Activated T-cell treated with anti-CD3 and anti-CD28 coated beads, Interleukin-2, amount 50 U/mL, for 72 hours (primary cell): ENCODE data around the gene NTRK2. TPM values are rescaled to one million over a fixed set of nuclear protein-coding genes. Genes with fewer than 3 reads are reported as not detected.
A peak's percentile ranks its signal among the peaks of the same experiment; 100 is the strongest.

Experiments used
- ATAC-seq, 2 donors: fragments of 150-1000 bp; cut with Tn5 transposase; replicated peaks in 1 of 2; 2 replicates each; pipeline ENCODE4 v1.10.0; 2021; ENCODE audit warnings: moderate library complexity in 2 of 2, mild to moderate bottlenecking in 1 of 2
- DNase-seq, 2 donors: peaks; one replicate each; pipeline ENCODE4 v3.0.0; 2021 to 2022; ENCODE audit warnings: mixed read lengths in 1 of 2
- H3K27ac Mint-ChIP-seq: one replicate; pipeline ENCODE4 v1.8.0; 2022; ENCODE audit warnings: mild to moderate bottlenecking, moderate library complexity, mixed read lengths
- H3K27me3 Mint-ChIP-seq: one replicate; pipeline ENCODE4 v1.8.0; 2022; ENCODE audit warnings: low read depth, mixed read lengths
- H3K36me3 Mint-ChIP-seq, 2 donors: one replicate each; pipeline ENCODE4 v1.8.0; 2022; ENCODE audit warnings: mixed read lengths in 2 of 2, mild to moderate bottlenecking in 1 of 2; ENCODE audit not compliant: insufficient read depth in 2 of 2
- H3K4me1 Mint-ChIP-seq: one replicate; pipeline ENCODE4 v1.8.0; 2022; ENCODE audit warnings: low read depth, mixed read lengths
- H3K4me3 Mint-ChIP-seq, 2 donors: one replicate each; pipeline ENCODE4 v1.8.0; 2022; ENCODE audit warnings: mild to moderate bottlenecking in 2 of 2, mixed read lengths in 2 of 2, moderate library complexity in 2 of 2
- H3K9me3 Mint-ChIP-seq, 2 donors: one replicate each; pipeline ENCODE4 v1.8.0; 2022; ENCODE audit warnings: mixed read lengths in 2 of 2
- total RNA-seq, 2 donors: library from RNA; stranded (reverse); gene quantifications; one replicate each; pipeline ENCODE4 v1.2.3, GENCODE V29; 2022

Gene NTRK2
- 1 to 10 TPM in 1 of 2 donors, under 1 TPM in 1; 0.41 to 3.3 TPM for total RNA-seq

GRCh38 chr9:84669288-84670137 lies at the start of gene NTRK2:
Gene NTRK2 (plus strand): TSS chr9:84669729. CDS start chr9:84670749, 1,020 bp downstream.
- no peak within 1 kb of the TSS for H3K27ac Mint-ChIP-seq
- DNase-seq (peak in 1 of 2 donors; percentile 20), ATAC-seq (peak; percentile 43)
- H3K4me1 Mint-ChIP-seq: peaks cover 12% of the 10 kb centered on the region
- peak within 1 kb of the TSS; percentile 76 to 80 for H3K4me3 Mint-ChIP-seq
- H3K36me3 Mint-ChIP-seq: no peaks in the 10 kb centered on the region
- peaks cover 63% of the 10 kb centered on the region for H3K27me3 Mint-ChIP-seq
- H3K9me3 Mint-ChIP-seq: no peaks in the 10 kb centered on the region

- no peak overlapping the region for H3K4me3 Mint-ChIP-seq
- no peaks in the 10 kb centered on the region for H3K9me3 Mint-ChIP-seq
- no peak overlapping the region for H3K27ac Mint-ChIP-seq
- no peaks in the 10 kb centered on the region for H3K36me3 Mint-ChIP-seq
- ATAC-seq (no peak), DNase-seq (no peak)
- H3K4me1 Mint-ChIP-seq: no peaks in the 10 kb centered on the region
- H3K27me3 Mint-ChIP-seq: no peaks in the 10 kb centered on the region
Observed at GRCh38 chr9:84620338-84620737, 49.2 kb upstream of the NTRK2 start.

- Mint-ChIP-seq H3K36me3 (no peaks in the 10 kb centered on the region), H3K27ac (no peak overlapping the region), H3K9me3 (no peaks in the 10 kb centered on the region), H3K4me3 (no peak overlapping the region), H3K27me3 (no peaks in the 10 kb centered on the region), H3K4me1 (no peaks in the 10 kb centered on the region)
- no peak for ATAC-seq
- no peak for DNase-seq
Observed at GRCh38 chr9:84621811-84622210, 47.7 kb upstream of the NTRK2 start.

GRCh38 chr9:84622981-84623380 lies 46.5 kb upstream of the NTRK2 start:
- H3K9me3 Mint-ChIP-seq: no peaks in the 10 kb centered on the region
- H3K4me3 Mint-ChIP-seq: no peak overlapping the region
- no peaks in the 10 kb centered on the region for H3K36me3 Mint-ChIP-seq
- DNase-seq (no peak), ATAC-seq (no peak)
- no peaks in the 10 kb centered on the region for H3K27me3 Mint-ChIP-seq
- H3K4me1 Mint-ChIP-seq: no peaks in the 10 kb centered on the region
- no peak overlapping the region for H3K27ac Mint-ChIP-seq

GRCh38 chr9:84636436-84636835 lies 33.1 kb upstream of the NTRK2 start:
- Mint-ChIP-seq H3K27me3 (no peaks in the 10 kb centered on the region), H3K4me1 (no peaks in the 10 kb centered on the region), H3K36me3 (no peaks in the 10 kb centered on the region), H3K27ac (no peak overlapping the region), H3K4me3 (no peak overlapping the region), H3K9me3 (peaks cover 0 to 4% of the 10 kb centered on the region in 2 donors)
- ATAC-seq: no peak
- DNase-seq: no peak

GRCh38 chr9:84642553-84643141 lies 26.9 kb upstream of the NTRK2 start:
- Mint-ChIP-seq H3K4me1 (no peaks in the 10 kb centered on the region), H3K36me3 (no peaks in the 10 kb centered on the region), H3K27me3 (no peaks in the 10 kb centered on the region), H3K27ac (no peak overlapping the region), H3K4me3 (no peak overlapping the region), H3K9me3 (peaks cover 0 to 2% of the 10 kb centered on the region in 2 donors)
- ATAC-seq (no peak), DNase-seq (no peak)

GRCh38 chr9:84647699-84648098 lies 21.8 kb upstream of the NTRK2 start:
- ATAC-seq: no peak
- H3K27me3 Mint-ChIP-seq: peaks cover 5% of the 10 kb centered on the region
- peaks cover 0 to 2% of the 10 kb centered on the region in 2 donors for H3K9me3 Mint-ChIP-seq
- H3K36me3 Mint-ChIP-seq: no peaks in the 10 kb centered on the region
- DNase-seq: no peak
- H3K4me3 Mint-ChIP-seq: no peak overlapping the region
- no peaks in the 10 kb centered on the region for H3K4me1 Mint-ChIP-seq
- no peak overlapping the region for H3K27ac Mint-ChIP-seq

- DNase-seq (no peak), ATAC-seq (no peak)
- Mint-ChIP-seq H3K27ac (no peak overlapping the region), H3K4me1 (no peaks in the 10 kb centered on the region), H3K27me3 (peaks cover 5% of the 10 kb centered on the region), H3K4me3 (no peak overlapping the region), H3K9me3 (peaks cover 2% of the 10 kb centered on the region in 2 donors), H3K36me3 (no peaks in the 10 kb centered on the region)
Observed at GRCh38 chr9:84652496-84653120, 16.9 kb upstream of the NTRK2 start.

- Mint-ChIP-seq H3K36me3 (no peaks in the 10 kb centered on the region), H3K4me3 (no peak overlapping the region), H3K27ac (no peak overlapping the region), H3K27me3 (peaks cover 5% of the 10 kb centered on the region), H3K9me3 (peaks cover 2% of the 10 kb centered on the region in 2 donors), H3K4me1 (no peaks in the 10 kb centered on the region)
- ATAC-seq: no peak
- DNase-seq: no peak
Observed at GRCh38 chr9:84655447-84655846, 14.1 kb upstream of the NTRK2 start.

GRCh38 chr9:84659313-84659712 lies 10.2 kb upstream of the NTRK2 start:
- H3K36me3 Mint-ChIP-seq: no peaks in the 10 kb centered on the region
- ATAC-seq: no peak
- no peak overlapping the region for H3K4me3 Mint-ChIP-seq
- no peaks in the 10 kb centered on the region for H3K4me1 Mint-ChIP-seq
- no peak overlapping the region for H3K27ac Mint-ChIP-seq
- peaks cover 0 to 2% of the 10 kb centered on the region in 2 donors for H3K9me3 Mint-ChIP-seq
- H3K27me3 Mint-ChIP-seq: no peaks in the 10 kb centered on the region
- DNase-seq: no peak

GRCh38 chr9:84659773-84660172 lies 9.8 kb upstream of the NTRK2 start:
- Mint-ChIP-seq H3K9me3 (peaks cover 0 to 2% of the 10 kb centered on the region in 2 donors), H3K4me3 (no peak overlapping the region), H3K27me3 (no peaks in the 10 kb centered on the region), H3K27ac (no peak overlapping the region), H3K4me1 (no peaks in the 10 kb centered on the region), H3K36me3 (no peaks in the 10 kb centered on the region)
- DNase-seq: no peak
- ATAC-seq: no peak

- peaks cover 60% of the 10 kb centered on the region for H3K27me3 Mint-ChIP-seq
- H3K27ac Mint-ChIP-seq: no peak overlapping the region
- peak overlapping the region; percentile 76 to 80 for H3K4me3 Mint-ChIP-seq
- H3K9me3 Mint-ChIP-seq: no peaks in the 10 kb centered on the region
- H3K4me1 Mint-ChIP-seq: peaks cover 12% of the 10 kb centered on the region
- peak in 1 of 2 donors; percentile 8 for DNase-seq
- peak; percentile 18 to 33 for ATAC-seq
- no peaks in the 10 kb centered on the region for H3K36me3 Mint-ChIP-seq
Observed at GRCh38 chr9:84667571-84668195, 1.8 kb upstream of the NTRK2 start.
